Panc1 (cell line): ENCODE data around the gene TMEM131L.

Experiments
- TF ChIP-seq, protein P1 (sequence below), 2 experiments: IDR thresholded peaks; 2 replicates each; pipeline ENCODE4 v1.6.1; 2011 to 2012; ENCODE audit warnings: low read depth in 2 of 2, control low read depth in 1 of 2, low read length in 1 of 2, mild to moderate bottlenecking in 1 of 2, moderate library complexity in 1 of 2; ENCODE audit not compliant: insufficient read depth in 1 of 2
- TF ChIP-seq, protein P2 (sequence below): fragments of 450-650 bp; IDR thresholded peaks from 2 replicates; pipeline ENCODE4 v1.5.1; 2017; ENCODE audit warnings: mild to moderate bottlenecking

DNA sequence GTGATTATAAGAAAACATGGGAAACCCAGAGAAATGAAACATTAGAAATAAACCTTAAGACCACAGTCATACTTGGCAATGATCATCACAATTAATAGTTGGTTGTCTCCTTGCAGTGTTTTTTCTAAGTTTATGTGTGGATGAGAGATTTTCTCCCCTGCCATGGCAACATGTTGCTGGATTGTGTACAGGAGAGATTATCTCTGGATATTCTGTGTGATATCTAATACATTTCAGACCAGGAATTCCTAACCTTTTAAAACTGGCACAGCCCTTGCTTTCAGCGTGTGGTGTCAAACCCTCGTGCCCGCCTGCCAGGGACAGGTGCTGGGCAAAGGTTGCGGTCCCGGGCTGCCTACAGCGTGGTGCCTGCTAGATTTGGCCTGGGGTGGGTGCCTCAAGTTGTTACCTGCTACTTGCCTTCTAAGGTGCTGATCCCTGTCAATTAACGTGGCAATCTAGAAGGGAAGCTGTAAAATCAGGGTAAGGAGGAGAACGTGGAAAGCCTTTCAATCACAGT lies 100.5 kb downstream of the TMEM131L start:
- TF ChIP-seq, protein P1, sequence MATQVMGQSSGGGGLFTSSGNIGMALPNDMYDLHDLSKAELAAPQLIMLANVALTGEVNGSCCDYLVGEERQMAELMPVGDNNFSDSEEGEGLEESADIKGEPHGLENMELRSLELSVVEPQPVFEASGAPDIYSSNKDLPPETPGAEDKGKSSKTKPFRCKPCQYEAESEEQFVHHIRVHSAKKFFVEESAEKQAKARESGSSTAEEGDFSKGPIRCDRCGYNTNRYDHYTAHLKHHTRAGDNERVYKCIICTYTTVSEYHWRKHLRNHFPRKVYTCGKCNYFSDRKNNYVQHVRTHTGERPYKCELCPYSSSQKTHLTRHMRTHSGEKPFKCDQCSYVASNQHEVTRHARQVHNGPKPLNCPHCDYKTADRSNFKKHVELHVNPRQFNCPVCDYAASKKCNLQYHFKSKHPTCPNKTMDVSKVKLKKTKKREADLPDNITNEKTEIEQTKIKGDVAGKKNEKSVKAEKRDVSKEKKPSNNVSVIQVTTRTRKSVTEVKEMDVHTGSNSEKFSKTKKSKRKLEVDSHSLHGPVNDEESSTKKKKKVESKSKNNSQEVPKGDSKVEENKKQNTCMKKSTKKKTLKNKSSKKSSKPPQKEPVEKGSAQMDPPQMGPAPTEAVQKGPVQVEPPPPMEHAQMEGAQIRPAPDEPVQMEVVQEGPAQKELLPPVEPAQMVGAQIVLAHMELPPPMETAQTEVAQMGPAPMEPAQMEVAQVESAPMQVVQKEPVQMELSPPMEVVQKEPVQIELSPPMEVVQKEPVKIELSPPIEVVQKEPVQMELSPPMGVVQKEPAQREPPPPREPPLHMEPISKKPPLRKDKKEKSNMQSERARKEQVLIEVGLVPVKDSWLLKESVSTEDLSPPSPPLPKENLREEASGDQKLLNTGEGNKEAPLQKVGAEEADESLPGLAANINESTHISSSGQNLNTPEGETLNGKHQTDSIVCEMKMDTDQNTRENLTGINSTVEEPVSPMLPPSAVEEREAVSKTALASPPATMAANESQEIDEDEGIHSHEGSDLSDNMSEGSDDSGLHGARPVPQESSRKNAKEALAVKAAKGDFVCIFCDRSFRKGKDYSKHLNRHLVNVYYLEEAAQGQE (IDR thresholded peaks at IDR 0.05; ENCODE audit: insufficient read depth in 1 of 2, low read depth in 2 of 2, low read length in 1 of 2), result no peak
- TF ChIP-seq, protein P2, sequence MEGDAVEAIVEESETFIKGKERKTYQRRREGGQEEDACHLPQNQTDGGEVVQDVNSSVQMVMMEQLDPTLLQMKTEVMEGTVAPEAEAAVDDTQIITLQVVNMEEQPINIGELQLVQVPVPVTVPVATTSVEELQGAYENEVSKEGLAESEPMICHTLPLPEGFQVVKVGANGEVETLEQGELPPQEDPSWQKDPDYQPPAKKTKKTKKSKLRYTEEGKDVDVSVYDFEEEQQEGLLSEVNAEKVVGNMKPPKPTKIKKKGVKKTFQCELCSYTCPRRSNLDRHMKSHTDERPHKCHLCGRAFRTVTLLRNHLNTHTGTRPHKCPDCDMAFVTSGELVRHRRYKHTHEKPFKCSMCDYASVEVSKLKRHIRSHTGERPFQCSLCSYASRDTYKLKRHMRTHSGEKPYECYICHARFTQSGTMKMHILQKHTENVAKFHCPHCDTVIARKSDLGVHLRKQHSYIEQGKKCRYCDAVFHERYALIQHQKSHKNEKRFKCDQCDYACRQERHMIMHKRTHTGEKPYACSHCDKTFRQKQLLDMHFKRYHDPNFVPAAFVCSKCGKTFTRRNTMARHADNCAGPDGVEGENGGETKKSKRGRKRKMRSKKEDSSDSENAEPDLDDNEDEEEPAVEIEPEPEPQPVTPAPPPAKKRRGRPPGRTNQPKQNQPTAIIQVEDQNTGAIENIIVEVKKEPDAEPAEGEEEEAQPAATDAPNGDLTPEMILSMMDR, result no peak
